CD1c-positive myeloid dendritic cell (primary cell): Measurements from ENCODE around the gene CHD9.

Source experiments
- DNase-seq: peaks from one replicate; pipeline ENCODE4 v3.0.0-alpha.2; 2016; ENCODE audit errors: extremely low spot score

CHD9 gene

DNA sequence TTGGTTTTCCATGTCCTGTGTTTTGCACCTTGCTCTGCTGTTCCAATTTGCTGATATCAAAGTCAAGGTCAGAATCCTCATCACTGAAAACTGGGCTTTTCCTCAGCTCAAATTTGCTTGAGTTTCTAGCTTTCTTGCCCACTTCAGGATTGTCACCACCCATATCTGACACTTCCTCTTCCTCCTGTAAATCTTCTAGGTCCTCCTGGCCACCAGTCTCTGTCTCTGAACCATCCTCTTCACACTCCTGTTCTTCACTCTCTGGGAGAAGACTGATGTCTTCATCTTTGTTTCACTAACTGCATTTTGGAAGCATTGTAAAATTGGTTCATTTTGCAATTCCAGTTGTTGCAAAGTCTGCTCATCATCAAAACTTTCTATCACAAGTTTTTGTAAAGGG lies 316.0 kb downstream of the CHD9 start:
- DNase-seq = peak; percentile 5

DNA sequence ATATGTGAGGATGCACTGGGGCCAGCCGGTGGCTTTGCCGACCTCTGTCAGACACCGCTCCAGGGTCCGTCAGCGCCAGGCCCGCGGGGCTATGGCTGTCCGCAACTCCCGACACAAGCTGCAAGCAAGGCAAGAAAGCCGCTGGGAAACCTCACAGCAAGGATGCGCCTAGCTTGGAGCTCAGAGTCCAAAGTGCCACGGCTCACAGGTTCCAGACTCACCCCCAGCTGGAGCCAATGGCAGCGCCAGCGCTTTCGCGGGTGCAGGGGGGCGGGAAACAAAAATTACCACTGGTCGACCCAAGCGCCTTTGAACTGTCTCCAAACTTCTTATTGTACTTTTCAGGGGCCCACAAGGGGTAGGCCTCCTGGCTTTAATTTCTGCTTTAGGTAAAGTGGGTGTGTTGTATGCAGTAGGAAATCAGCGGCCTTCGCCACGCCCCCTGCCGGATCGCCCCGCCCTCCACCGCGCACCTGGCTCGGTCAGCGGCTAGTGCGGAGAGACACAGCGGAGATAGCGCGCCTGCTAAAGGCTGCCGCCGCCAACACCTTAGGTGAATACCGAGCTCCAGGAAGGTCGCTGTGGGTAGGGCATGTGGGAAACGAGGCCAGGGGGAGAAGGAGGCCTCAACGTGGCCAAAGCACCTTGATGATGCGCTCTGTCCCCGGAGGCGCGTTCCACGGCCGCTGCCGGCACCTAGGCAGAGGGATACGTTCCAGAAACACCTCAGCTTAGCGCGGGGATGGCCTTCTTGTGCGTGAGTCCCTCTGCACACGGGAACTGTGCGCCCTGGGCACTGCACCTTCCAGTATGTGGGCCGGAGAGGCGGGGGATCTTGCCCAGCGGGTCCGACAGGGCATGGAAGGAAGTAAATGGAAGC lies 318.4 kb downstream of the CHD9 start:
- peak; percentile 21 for DNase-seq

GRCh38 chr16:53374800-53375199 lies 320.0 kb downstream of the CHD9 start:
- no peak for DNase-seq

DNA sequence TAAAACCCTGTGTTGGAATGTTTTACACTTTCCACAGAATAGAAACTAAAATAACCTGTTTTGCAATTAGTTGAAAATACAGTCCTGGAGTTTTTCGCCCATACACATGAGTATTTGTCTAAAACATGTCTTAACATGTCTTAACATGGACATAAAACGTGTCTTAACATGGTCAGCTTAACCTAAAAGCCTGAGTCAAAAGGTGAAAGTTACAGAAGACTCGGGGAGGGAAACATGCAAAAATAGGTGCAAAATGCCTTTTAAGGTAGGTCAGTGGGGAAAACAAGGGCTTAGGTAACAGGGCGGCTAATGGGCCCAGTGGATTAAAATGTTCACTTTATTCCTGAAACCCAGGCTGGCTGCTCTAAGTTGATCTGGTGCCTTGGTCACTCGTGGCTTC lies 323.3 kb downstream of the CHD9 start:
- no peak for DNase-seq
